ENCODE data around the gene RBM18.

The RBM18 gene, protein sequence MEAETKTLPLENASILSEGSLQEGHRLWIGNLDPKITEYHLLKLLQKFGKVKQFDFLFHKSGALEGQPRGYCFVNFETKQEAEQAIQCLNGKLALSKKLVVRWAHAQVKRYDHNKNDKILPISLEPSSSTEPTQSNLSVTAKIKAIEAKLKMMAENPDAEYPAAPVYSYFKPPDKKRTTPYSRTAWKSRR

DNA sequence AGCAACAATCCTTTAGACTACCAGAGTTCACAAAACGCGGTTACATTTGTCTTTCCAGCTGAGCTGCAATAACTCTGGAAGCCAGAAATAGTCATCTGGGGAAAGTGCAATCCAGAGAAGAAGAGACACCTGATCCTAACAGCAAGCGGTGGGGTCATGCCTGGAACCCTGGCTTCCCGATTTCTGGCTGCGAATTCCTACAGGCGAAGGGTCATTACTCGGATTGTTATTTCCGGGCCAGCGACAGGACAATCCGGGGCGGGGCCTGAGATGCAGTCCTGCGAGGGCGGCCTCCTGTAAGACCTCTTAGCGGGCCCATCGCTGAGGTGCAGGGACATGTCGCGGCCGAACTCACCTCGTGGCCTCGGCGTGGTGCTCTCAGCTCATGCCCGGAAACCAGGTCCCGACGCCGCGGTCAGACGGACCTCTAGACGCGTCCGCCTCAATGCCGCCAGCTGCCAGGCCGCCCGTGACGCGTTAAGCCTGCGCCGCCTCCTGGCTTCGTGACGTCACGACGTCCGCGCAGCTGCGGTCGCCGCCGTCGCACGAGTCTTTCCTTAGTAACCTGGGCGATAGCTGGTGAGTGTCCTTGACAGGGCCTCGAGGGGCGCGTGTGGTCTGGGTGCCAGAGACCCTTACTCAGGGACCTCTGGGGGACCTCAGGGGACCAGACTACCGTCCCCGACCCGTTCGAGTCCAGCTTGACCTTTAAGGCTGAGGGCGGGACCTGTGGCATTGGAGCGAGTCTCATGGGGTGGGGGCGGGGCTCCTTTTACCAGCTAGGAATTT lies at the start of gene RBM18, which contains the start of gene MRRF:
Gene RBM18, minus strand, starts transcription at position 481 of the 789 bp plus-strand sequence. CDS start 3,348 bp downstream, outside the sequence.
Gene MRRF, plus strand, starts transcription at position 523 of the 789 bp plus-strand sequence. CDS start 6,010 bp downstream, outside the sequence.
- DNase-seq (ENCODE audit: low read depth in 3 of 3): peak; percentile 72 to 84 (median 81)

DNA sequence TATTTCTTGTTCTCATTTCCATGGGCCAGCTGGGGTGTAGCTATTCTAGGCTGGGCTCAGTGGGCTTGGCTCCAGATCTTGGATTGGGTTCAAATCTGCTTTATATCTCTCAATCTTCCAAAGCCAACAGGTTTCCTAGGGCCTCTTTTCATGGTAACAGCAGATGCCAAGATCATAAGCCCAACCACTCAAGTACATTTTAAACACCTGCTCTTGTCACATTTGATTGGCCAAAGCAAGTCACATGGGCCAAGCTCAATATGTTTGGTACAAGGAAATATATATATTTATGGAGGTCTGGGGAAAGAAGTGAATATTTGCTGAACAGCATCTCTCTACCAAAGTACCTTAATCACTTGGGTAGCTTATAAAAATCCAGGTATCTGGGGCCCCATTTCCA lies 49.5 kb upstream of the RBM18 start:
- DNase-seq (ENCODE audit: low read depth in 3 of 3): no peak

DNA sequence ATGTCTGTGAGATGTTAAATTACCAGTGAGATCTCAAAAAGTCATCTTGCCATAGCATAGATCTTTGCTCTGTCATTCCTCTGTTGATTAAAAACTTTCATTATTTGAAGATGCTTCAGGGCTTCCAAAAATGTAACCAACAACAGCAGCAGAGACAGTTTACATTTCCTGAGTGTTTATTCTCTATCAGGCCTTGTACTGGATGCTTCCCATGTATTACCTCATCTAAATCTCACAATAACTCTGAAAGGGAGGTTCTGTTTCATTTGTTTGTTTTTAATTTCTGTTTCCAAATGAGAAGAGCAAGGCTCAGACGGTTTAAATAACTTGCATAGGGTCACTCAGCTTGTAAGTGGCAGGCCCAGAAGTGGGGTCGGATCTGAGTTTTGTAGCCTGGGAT lies 45.2 kb upstream of the RBM18 start:
- no peak for DNase-seq (ENCODE audit: low read depth in 3 of 3)

DNA sequence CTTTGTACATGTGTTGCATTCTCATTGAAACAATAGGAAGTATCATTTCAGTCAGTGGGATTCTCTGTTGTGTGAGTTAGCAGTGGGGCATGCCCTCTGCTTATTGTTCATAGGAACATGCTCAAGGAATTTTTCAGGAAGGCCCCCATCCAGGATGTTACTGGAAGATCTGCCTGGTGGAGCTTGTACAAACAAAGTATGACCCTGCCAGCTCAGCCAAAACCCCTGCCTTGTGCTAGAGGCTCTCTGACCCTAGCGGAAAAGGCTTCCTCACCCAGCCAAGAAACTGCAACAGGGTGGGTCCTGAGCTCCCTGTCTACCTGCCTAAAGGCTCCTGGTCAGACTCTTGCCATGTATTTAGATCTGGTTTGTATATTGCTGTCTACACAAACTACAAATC lies 43.3 kb upstream of the RBM18 start:
- no peak for DNase-seq (ENCODE audit: low read depth in 3 of 3)

DNA sequence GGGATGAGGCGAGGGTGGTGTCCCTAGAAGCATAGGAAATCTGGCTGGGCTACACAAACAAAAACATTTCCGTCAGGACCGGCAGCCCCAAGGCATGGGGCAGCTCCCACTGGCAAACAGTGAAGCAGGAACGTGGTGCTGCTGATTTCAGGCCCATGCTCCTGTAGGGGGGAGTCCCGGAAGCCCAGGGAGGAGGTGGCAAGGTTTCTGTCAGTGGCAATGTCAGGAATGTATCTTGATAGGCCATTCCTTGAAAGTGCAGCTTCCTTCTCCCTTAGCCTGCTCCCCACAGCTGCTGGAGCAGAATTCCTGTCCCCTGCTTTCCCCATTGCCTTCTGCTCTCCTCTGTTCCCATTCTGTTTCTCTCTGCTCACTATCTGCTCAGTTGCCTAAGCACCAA lies 42.4 kb upstream of the RBM18 start:
- DNase-seq (ENCODE audit: low read depth in 3 of 3): no peak

DNA sequence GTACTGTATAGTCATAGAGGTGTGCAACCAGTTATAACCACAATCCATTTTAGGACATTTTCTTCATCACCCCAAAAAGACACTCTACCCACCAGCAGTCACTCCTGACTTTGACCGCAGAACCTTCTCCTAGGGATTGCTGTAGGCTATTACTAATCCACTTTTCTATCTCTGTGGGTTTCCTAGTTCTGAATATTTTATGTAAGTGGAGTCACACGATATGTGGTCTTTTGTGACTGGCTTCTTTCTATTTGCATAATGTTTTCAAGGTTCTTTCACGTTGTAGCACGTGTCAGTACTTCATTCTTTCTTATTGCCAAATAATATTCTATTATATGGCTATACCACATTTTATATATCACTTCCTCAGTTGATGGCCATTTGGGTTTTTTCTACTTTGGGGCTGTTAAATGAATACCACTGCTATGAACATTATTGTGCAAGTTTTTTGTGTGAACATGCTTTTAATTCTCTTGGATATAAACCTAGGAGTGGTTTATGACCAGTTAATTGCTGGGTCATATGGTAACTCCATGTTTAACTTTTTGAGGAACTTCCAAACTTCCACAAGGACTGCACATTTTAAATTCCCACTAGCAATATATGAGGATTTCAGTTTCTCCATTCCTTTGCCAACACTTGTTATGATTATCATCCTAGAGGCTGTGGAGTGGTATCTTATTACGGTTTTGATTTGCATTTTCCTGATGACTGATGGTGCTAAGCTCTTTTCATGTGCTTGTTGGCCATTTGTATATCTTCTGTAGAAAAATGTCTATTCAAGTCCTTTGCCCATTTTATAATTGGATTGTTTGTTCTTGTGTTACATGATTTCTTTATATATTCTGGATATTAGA lies 37.8 kb upstream of the RBM18 start:
- DNase-seq (ENCODE audit: low read depth in 3 of 3): no peak

DNA sequence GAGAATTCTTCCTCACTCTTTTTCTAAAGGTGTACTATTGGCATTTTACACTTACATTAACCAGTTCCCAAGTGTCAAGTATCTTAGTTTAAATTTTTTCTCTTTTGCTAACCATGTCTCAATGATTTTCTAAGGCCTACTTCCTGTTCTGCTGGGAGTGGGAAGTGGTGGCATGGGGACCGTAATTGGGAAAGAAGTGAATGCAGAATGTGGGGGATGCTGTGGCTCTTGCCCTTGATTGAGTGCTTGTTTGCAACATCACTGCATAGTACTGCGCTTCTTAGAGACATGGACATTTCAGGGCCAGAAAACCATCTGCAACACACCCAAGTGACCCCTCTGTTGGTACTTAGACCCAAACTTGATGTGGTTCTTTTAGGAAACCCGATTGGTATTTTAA lies 32.9 kb upstream of the RBM18 start:
- DNase-seq (ENCODE audit: low read depth in 3 of 3): no peak

DNA sequence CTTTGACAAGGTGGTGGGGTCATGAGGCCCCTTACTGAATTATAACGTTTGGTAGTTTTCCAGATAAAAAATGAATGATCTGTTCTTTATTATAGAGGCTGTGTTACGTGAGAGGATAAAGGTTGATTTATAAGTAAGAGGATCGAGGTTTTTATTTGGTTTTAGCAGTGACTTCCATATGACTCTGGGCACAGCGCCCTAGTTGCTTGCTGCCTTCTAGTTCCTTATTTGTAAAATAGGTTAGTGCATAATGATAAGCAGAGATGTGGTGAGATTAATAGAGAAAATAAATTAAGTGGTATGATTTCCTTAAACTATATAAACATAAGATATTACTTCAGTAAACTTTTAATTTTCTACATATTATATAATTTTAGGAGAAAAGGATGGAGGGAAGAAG lies 29.9 kb upstream of the RBM18 start:
- DNase-seq (ENCODE audit: low read depth in 3 of 3): no peak

DNA sequence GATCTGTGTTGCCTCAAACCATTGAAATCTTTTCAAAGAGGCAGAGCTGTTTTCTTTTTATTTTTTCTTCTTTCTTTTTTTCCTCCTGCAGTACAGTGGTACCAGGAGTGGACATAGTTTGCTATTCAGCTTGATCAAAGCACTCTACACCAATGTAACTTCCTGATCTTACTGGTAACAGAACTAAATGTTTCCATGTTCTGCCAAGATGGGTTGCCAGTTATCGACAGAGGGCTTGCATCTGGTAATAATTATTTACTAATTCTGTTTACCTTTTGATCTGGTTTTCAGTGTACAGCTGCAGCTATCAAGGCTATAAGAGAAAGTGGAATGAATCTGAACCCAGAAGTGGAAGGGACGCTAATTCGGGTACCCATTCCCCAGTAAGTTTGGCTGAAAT lies 26.8 kb upstream of the RBM18 start:
- no peak for DNase-seq (ENCODE audit: low read depth in 3 of 3)

DNA sequence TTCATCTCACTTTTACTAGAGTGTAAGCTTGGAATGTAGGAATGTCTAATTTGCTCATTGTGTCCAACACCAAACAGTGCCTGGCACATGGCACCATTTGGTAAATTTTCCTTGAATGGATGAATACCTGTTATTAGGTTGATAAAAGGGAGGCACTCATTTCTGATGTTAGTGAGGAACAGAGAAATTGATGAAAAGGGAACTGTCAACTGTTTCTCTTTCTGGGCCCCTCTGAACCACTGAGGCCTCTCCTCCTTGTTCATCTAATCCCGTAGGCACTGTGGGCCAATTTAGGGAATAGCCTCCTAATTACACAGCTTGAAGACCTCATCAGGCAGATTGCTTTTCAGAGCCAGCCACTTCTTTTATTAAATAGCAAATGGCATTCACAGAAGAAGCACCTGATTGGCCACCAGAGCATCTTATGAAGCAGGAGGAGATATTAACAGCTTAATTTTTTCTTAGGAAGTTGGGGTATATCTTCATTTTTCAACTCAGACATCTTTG lies 22.6 kb upstream of the RBM18 start:
- no peak for DNase-seq (ENCODE audit: low read depth in 3 of 3)

DNA sequence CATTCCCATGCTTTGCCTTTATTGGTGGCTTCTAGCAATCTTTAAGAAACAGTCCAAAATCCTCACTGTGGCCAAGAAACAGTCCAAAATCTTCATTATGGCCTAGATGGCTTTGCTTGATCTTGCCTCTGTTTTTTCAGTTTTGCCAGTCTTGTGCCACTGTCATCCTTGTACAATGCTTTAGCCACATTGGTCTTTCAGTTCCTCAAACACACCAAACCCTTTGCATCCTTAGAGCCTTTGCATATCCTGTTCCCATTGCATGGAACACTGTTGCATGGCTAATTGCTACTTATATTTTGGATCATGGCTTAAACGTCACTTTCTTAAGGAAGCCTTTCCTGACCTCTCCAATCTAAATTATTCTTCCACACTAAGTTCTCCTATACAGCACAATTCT lies 22.1 kb upstream of the RBM18 start:
- DNase-seq (ENCODE audit: low read depth in 3 of 3): no peak

DNA sequence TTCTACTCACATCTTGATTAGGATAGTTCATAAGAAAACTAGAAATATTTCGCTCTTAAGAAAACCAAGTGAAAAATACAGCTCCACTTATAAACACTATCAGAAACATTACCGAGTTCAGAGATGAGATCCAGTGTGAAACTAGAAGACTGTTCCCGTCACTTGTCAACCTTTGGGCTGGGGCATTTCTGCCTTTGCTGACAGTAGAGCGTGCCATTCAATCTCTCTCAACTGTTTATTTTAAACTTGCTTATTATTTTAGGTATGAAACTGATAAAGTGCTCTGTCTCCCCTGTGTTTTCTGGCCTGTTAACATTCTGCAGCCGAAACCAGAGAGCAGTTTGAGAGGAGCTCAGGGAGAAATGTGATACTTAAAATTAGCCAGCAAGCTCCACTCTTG lies 16.7 kb upstream of the RBM18 start:
- DNase-seq (ENCODE audit: low read depth in 3 of 3): no peak

DNA sequence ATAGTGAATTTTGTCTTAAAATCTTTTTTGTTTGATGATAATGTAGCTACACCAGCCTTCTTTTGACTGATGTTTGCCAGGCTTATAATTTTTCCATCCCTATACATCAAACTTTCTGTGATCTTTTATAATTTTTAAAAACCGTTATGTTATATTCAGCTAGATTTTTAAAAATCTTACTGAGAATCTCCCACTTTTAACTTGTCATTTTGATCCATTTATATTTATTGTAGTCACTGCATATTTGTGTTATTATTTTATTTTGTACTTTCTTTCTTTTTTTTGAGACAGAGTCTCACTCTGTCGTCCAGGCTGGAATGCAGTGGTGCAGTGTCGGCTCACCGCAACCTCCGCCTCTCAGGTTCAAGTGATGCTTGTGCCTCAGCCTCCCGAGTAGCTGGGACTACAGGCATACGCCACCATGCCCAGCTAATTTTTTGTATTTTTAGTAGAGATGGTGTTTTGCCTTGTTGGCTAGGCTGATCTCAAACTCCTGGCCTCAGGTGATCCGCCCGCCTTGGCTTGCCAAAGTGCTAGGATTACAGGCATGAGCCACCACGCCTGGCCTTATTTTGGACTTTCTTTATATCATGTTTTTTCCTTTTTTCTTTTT lies 12.8 kb upstream of the RBM18 start:
- no peak for DNase-seq (ENCODE audit: low read depth in 3 of 3)

DNA sequence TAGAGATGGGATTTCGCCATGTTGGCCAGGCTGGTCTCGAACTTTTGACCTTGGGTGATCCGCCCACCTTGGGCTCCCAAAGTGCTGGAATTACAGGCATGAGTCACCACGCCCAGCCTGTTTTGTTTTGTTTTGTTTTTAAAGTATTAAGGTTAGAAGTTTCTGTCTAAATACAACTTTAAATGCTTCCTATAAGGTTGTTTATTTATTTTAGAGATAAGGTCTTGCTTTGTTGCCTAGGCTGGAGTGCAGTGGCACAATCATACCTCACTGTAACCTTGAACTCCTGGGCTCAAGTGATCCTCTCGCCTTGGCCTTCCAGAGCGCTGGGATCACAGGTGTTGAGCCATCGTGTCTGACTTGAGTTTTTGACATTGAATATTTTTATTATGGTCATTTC lies 11.5 kb upstream of the RBM18 start:
- DNase-seq (ENCODE audit: low read depth in 3 of 3): no peak

DNA sequence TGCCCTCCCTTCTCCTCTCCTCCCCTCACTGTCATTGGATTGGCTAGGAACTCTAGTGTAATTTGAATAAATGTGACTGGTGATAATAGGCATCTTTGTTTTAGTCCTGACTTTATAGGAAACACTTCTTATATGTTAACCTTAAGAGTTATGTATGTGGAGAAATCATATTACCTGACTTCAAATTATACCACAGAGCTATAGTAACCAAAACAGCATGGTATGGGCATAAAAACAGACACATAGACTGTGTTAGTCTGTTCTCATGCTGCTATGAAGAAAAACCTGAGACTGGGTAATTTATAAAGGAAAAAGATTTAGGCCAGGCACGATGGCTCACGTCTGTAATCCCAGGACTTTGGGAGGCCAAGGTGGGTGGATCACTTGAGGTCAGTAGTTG lies 9.4 kb upstream of the RBM18 start:
- no peak for DNase-seq (ENCODE audit: low read depth in 3 of 3)

DNA sequence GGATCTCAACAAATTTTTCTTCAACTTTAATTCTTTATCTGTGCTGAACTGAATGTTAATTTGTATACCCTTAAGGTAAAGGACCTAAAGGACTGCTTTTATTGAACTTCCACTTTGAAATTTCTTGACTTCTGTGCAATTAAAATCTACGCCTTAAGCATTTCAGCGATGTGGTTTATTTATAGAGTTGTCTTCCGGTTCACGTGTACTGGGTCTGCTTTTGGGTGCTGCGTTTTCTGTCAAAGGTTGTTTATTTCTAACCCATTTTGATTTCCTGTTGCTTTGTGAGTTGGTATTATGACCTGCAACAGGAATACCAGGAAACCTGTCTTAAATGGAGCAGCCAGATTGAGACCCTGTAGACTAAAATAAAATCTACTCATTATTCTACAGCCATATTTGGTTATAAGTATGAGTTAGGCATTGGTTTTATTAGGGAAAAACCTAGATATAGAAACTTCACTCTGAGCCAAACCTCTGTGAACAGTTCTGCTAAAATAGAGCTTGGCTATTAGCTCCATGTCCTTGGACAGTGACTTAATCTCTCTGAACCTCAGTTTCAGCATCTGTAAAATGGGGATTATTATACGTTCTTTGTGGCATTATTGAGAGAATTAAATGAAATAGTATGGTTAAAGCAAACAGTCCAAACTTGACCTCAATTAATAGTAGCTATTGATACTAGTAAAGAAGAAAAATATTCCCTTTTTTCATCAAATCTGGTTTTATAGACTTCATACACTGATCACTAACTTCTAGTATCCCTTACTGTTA lies 3.6 kb upstream of the RBM18 start:
- DNase-seq (ENCODE audit: low read depth in 3 of 3): no peak

DNA sequence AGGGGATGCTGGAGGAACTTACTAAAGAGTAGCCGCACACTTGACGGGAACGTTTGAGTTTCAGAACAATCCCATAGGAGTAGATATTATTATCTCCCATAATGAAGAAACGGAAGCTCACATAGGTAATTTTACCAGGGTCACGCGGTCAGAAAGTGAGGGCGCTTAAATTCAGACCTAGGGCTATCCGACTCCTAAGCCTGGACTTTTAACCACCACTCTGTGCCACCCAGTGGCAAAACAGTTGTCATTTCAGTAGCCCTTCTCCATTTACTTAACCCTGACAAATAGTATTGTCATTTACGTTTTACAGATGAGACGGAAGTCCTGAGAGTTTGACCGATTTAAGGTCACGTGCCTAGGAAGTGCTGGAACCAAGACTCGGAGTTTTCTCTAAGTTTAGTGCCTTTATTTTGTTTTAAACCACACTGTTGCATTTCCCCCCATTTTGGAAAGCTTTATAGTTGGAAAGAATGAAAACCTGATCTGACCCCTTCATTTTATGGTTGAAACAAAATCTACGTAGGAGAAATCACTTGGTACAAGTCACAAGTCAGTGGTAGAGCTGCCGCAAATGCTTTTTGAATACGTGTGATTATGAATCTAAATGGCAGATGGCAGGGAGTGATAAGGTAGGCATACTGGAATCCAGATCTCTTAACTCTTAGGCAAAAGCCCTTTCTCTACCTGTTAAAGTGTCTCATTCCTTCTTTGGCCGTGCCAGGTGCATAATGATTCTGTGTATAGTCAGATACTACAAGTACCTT lies 692 bp upstream of the RBM18 start:
- no peak for DNase-seq (ENCODE audit: low read depth in 3 of 3)

DNA sequence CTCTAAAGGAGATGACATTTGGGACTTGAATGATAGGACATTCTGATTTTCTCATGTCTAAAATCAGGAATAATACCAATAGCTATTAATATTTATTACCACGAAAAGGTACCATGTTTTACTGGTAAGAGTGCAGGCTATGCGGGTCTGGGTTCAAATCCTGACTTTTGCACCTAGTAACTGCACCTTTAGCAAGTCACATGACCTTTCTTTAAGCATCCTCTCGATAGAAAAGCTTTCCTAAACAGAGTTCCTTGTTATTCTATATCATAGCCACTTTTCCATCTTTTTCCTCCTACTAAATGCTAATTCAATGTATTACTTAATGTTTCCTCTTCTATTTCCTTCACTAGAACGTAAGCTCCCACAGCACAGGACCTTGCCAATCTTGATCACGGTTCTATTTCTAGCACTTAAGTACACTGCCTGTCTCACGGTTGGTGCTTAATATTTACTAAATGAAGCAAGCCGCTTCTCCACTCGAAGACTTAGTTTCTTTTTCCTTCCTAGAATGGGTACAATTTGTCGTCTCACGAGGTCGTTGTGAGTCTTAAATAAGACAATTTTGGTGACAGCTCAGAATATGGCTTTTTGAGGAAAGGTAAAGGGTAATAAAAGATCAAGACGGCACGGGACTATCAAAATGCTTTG lies 816 bp downstream of the RBM18 start:
- no peak for DNase-seq (ENCODE audit: low read depth in 3 of 3)

DNA sequence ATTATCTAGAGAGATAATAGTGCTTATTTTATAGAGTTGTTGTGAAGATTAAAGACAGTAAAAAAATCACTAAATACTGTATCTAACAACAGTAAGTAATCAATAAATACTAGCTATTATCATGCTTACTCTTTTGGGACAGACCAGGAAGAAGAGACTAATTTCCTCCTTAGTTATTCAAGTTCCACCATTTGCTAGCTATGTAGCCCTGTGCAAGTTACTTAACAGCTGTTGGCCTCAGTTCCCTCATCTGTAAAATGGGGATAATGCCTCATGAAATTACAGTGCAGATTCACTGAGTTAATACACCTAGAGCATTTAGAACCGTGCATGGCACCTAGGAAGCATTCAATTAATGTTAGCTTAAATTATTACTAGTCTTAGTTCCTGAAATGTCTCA lies 2.6 kb downstream of the RBM18 start:
- DNase-seq (ENCODE audit: low read depth in 3 of 3): no peak

DNA sequence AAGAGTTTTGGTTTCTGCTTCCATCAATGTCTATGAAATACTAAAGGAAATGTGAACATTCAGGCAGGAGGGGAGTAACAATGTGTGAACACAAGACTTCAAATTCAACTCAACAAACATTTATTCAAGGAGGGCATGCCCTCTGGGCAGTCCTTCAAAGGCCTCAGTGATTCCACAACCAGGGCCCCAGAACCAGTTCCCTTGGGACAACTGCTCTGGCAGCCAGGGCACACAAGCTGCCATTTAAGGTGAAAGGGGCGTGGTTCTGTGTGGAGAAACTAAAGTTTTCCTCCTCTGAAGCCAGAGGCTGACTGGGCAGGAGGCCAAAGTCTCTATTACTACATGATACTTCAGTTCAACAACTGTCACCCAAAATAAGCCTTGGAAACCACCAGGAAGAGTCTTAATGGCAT lies 3.2 kb downstream of the RBM18 start:
- DNase-seq (ENCODE audit: low read depth in 3 of 3): no peak
